GM18858 (cell line): Measurements from ENCODE around the gene AP1S2.

Experiments used
- ATAC-seq: cut with Tn5 transposase; IDR thresholded peaks from one replicate; pipeline ENCODE4 v1.9.1; 2021; ENCODE audit not compliant: unreplicated experiment

The AP1S2 gene

DNA sequence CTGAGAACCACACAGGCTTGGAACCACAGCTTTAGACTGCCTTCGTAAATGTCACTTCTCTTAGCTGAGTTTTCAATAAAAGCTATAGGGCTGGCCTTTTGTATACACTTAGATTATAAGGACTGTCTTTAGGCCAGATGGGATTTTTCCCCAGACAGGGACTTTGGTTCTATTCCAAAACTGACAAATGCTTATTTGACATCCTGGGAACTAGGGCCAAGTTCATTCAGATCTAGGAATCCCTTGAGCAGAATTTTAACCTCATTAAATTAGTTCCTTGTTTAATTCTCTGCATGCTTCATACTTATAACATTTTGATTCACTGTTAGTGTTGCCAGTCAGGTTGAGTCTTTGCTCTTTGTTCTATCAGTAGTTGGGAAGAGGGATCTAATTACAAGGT lies 41.2 kb downstream of the AP1S2 start:
- no peak for ATAC-seq

DNA sequence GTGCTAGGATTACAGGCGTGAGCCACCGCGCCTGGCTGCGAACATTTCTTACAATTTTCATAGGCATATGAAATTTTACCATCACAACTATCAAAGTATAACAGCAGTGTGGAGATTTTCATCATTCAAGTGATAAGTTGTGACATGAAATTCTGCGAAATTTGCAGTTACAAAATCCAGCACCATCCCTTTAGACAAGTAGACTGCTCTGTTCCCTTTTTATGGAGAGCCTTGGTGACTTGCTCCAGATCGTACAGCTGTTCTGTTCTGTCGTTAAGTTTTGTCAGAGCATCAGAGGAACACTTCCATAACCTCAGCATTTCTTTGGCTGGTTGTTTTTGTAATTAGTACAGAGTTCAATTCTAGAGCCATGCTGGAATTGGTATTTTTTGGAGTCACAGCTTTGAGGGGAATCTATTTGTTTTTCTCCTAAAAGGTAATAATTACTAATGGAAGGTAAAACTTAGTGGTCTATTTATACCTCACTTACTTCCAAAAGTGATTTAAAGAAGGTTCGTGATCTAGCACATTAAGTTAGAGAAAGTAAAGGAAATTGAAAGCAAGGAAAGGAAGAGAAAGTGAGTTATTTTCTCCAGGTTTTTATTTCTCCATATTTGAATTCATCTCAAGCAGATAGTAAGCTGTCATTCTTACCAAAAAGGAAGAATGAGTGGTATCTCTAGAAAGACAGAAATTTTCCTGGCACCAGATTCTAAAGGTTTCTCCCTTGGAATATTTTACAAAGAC lies 42.2 kb downstream of the AP1S2 start:
- ATAC-seq = no peak

GRCh38 chrX:15808254-15808653 lies 46.4 kb downstream of the AP1S2 start:
- ATAC-seq = no peak

DNA sequence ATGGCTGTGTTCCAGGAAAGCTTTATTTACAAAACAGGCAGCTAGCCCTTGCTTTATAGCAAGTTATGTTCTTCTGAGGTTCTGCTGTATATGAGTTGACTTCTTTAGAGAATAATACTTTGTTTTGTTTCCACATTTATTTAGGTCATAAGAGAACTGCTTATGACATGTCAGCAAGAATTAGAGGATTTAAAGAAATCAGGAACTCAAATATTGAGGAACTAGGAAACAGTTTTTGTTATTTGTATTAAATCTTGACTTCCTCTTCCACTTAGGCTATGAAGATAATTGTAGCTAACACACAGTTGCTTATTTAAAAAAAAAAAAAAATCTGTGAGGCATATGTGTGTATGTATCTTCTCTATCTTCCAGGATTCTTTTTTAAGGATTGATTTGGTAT lies 50.0 kb downstream of the AP1S2 start:
- no peak for ATAC-seq

DNA sequence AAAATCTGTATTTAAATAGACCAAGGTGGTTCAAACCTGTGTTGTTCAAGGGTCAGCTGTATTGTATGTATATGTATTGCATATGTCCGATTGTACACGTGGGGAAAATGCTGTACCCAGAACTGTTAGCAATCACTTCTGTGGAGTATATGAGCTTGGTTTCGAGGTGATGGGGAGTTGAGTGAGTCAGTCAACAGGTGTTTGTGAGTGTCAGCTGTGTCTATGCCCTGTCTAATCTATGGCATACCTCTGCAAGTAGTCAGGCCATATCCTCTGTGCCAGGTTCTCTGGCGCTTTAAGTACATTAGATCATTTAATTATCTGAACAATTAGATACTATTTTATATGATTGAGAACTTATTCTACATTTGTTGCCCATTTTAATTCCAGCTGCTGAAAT lies 56.9 kb downstream of the AP1S2 start:
- ATAC-seq = no peak

GRCh38 chrX:15790769-15791290 lies 63.8 kb downstream of the AP1S2 start:
- ATAC-seq = peak; percentile 8

DNA sequence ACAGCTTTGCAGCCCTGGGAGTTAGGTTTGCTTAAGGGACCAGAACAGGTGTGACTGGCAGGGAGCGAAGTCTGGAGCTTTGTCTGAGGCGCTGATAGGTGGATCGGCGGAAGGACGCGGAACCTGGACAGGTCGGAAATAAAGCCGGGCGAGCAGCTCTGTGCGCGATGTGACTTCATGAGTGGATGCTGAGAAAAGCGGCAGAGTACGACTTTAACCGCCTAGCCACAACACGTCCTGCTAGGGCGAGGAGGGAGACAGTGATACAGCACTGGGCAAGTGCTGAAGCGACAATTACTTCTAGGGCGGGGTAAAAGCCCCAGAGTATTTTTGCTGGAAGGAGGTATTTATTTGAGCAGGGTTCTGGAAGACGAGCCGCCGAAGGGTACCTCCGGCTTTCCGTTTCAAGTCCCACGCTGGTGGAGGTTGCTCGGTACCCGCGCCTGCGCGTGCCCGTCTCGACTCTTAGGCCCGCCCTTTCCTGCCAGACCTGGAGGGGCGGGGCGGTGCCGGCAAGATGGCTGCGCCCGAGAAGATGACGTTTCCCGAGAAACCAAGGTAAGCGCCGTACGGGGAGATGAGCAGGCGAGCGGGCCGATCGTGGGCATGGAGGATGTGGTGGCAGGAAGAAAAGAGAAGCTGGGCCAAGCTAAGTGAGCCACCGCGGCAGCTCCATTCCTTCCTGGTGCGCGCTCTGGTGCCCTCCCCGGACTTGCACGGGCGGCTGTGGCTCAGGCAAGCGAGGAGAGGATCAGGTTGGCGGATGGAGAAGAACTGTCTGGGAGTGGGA lies 64.4 kb downstream of the AP1S2 start, which contains the start of gene ZRSR2:
ZRSR2 (plus strand) TSS at position 506 of the 790 bp plus-strand sequence; CDS start at position 518, 12 bp downstream.
- ATAC-seq = peak; percentile 90

DNA sequence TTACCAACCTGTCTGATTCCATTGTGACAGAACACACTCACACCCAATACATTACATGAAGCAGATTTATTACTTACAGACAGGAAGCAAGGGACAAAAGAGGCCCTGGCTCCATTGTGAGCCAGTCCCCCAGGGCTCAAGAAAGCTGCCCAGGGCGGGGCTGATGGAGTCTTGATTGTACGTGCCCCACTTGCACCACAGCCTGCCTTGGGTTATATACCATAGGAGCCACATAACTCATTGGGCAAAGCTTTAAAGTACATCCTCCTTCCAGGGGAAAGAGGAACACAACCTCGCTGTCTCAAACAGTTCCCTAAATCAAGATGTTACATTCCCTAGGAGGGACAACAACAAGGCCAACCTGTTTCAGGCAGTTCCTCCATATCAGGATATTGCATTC lies 67.7 kb downstream of the AP1S2 start:
- ATAC-seq = no peak

DNA sequence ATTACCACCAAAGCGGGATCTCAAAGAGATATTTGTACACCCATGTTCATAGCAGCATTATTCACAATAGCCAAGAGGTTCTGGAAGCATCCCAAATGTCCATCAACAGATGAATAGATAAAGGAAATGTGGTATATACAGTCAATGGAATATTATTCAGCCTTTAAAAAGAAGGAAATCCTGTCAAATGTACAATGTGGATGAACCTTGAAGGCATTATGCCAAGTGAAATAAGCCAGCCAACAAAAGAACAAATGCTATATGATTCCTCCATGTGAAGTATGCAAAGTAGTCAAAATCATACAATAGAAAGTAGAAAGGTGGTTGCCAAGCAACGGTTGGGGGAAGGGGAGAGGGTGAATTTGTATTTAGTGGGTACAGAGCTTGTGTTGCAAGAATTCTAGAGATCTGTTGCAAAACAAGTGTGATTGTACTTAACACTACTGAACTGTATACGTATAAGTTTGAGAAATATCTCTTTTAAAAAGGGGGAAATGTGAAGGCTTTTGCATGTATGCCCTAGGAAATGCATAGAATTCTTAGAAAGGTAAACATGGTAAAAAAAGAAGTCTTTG lies 69.3 kb downstream of the AP1S2 start:
- no peak for ATAC-seq

GRCh38 chrX:15781961-15782699 lies 72.5 kb downstream of the AP1S2 start:
- ATAC-seq = peak; percentile 67
